Pancreas (tissue), 10 donors: ENCODE results near the gene LCN10. TPM values are rescaled to one million over a fixed set of nuclear protein-coding genes. Genes with fewer than 3 reads are reported as not detected.
A peak's percentile ranks its signal among the peaks of the same experiment; 100 is the strongest.

Experiments used
- ATAC-seq, 4 donors: fragments of 200-7000 bp; cut with Tn5 transposase; one replicate each; pipeline versions ENCODE4 v1.8.0 to v1.9.1; 2020; ENCODE audit warnings: mild to moderate bottlenecking in 4 of 4, moderate library complexity in 4 of 4
- DNase-seq, 6 donors: peaks; one replicate each; pipeline ENCODE4 v3.0.0-alpha.2; 2020
- FAIRE-seq: peaks from 2 replicates; lab custom pipeline; 2012; peaks lifted over from hg19 to GRCh38; lab: Jason Lieb, UNC
- H3K27ac ChIP-seq, 4 donors: fragments of 200-600 bp; sonication (generic); 1 replicate in 3 of 4; 2 replicates in 1 of 4; pipeline versions ENCODE4 v1.5.0 to v1.8.0; 2020
- H3K27me3 ChIP-seq, 4 donors: fragments of 200-600 bp; one replicate each; pipeline ENCODE4 v1.8.0; 2021
- H3K36me3 ChIP-seq, 3 donors: fragments of 200-600 bp; sonication (generic) in 1 of 3; one replicate each; pipeline versions ENCODE4 v1.5.0 to v1.8.0; 2020 to 2021
- H3K4me1 ChIP-seq, 3 donors: fragments of 200-600 bp; one replicate each; pipeline ENCODE4 v1.8.0; 2021
- H3K4me3 ChIP-seq, 4 donors: fragments of 200-600 bp; sonication (generic) in 2 of 4; one replicate each; pipeline versions ENCODE4 v1.5.0 to v1.8.0; 2020 to 2021
- H3K9me3 ChIP-seq, 4 donors: fragments of 200-600 bp; one replicate each; pipeline ENCODE4 v1.8.0; 2021
- CTCF ChIP-seq, 4 donors: fragments of 200-600 bp; sonication (generic) in 3 of 4; IDR thresholded peaks; one replicate each; pipeline versions ENCODE4 v1.5.0 to v1.8.0; 2021; ENCODE audit warnings: antibody characterized with exemption in 4 of 4
- WGBS, 2 donors: extraction: QIAGEN DNeasy Blood & Tissue Kit; methylation state at CpG; one replicate each; pipeline ENCODE4 v1.1.7; 2013; 5-methylcytosine and 5-hydroxymethylcytosine counted together
- intact Hi-C, 3 donors: fragments of 100-400 bp; cut with DNase I; formaldehyde crosslinking; loops; one replicate each; pipeline versions ENCODE4 v1.11.1 to v1.14.2; 2022
- polyA plus RNA-seq, 2 donors: library from polyadenylated mRNA; stranded (reverse); fragments of 200-250 nt; gene quantifications; one replicate each; pipeline ENCODE4 v1.2.3, GENCODE V29; 2013
- total RNA-seq, 6 donors: library from RNA; stranded (reverse); fragmentation: NEBNext Ultra II Directional in 4 of 6; extraction: Animal tissue kit (Norgen Biotek cat#: 25700) in 4 of 6; gene quantifications; one replicate each; pipeline versions ENCODE4 v1.2.1 to v1.2.4, GENCODE V29; 2021 to 2023
- donor health status: healthy with polysubstance abuse.
- donor health status: DM: no; HTN: no; CAD: no; lungs with moderate emphysema.
- donor health status: DM: no; HTN: no; CAD: no.
- donor health status: control.
- donor health status: control.
- donor health status: Bipolar disorder and iron deficiency.
- donor health status: DM: yes; HTN: yes; CAD: no.
- donor health status: DM: no; HTN: no; CAD: no.
- donor health status: DM: no; HTN: no; CAD: no.
- donor health status: DM: yes; HTN: yes; CAD: no.

The LCN10 gene
- total and polyA plus RNA-seq, 8 donors = 0.16 to 54.0 (median 1.6) TPM

GRCh38 chr9:136744773-136745172 lies 2.0 kb upstream of the LCN10 start:
- 92 to 93% methylated on average over 15 to 18 of the region's 18 CpGs for WGBS, 2 donors
- intact Hi-C loops = no loop called here
- H3K4me1 ChIP-seq = peaks cover 12 to 24% (median 17%) of the 10 kb centered on the region in 3 donors
- peak in 1 of 6 donors; percentile 48 for DNase-seq
- H3K27me3 ChIP-seq = no peaks in the 10 kb centered on the region
- H3K9me3 ChIP-seq = no peaks in the 10 kb centered on the region
- no peak for FAIRE-seq
- ATAC-seq = no peak
- no peaks in the 10 kb centered on the region for H3K36me3 ChIP-seq
- no peak overlapping the region for H3K27ac ChIP-seq
- H3K4me3 ChIP-seq = no peak overlapping the region
- no peak for TF ChIP-seq CTCF (IDR thresholded peaks at IDR 0.05)

- Histone ChIP-seq H3K4me3 (no peak overlapping the region), H3K4me1 (peaks cover 12 to 19% (median 17%) of the 10 kb centered on the region in 3 donors), H3K27me3 (no peaks in the 10 kb centered on the region), H3K36me3 (no peaks in the 10 kb centered on the region), H3K27ac (no peak overlapping the region), H3K9me3 (no peaks in the 10 kb centered on the region)
- ATAC-seq (no peak), FAIRE-seq (no peak), DNase-seq (peak in 1 of 6 donors; percentile 70)
- intact Hi-C loops = no loop called here
- no peak for TF ChIP-seq CTCF (IDR thresholded peaks at IDR 0.05)
- 89 to 92% methylated on average over 16 of the region's 16 CpGs for WGBS, 2 donors
These were observed 985 bp upstream of the LCN10 start for GRCh38 chr9:136743639-136744211.

GRCh38 chr9:136741883-136742571 lies 713 bp downstream of the LCN10 start:
- DNase-seq (peak in 2 of 6 donors; percentile 39 to 81), FAIRE-seq (no peak), ATAC-seq (peak; percentile 25 to 42 (median 40))
- intact Hi-C loops = no loop called here
- Histone ChIP-seq H3K4me3 (peak overlapping the region in 1 of 4 donors; percentile 14), H3K36me3 (no peaks in the 10 kb centered on the region), H3K27me3 (no peaks in the 10 kb centered on the region), H3K9me3 (no peaks in the 10 kb centered on the region), H3K4me1 (peaks cover 12 to 17% (median 14%) of the 10 kb centered on the region in 3 donors), H3K27ac (no peak overlapping the region)
- WGBS, 2 donors = 18 to 26% methylated on average over 28 to 32 of the region's 32 CpGs
- no peak for TF ChIP-seq CTCF (IDR thresholded peaks at IDR 0.05)

- FAIRE-seq = no peak
- no peak for TF ChIP-seq CTCF (IDR thresholded peaks at IDR 0.05)
- no peak overlapping the region for H3K4me3 ChIP-seq
- peaks cover 12 to 17% (median 14%) of the 10 kb centered on the region in 3 donors for H3K4me1 ChIP-seq
- ATAC-seq = peak; percentile 47 to 56 (median 50)
- H3K27me3 ChIP-seq = no peaks in the 10 kb centered on the region
- no peaks in the 10 kb centered on the region for H3K36me3 ChIP-seq
- 23 to 31% methylated on average over 34 to 37 of the region's 37 CpGs for WGBS, 2 donors
- peak in 1 of 6 donors; percentile 79 for DNase-seq
- no peaks in the 10 kb centered on the region for H3K9me3 ChIP-seq
- no peak overlapping the region for H3K27ac ChIP-seq
- intact Hi-C loops = no loop called here
These were observed 1.5 kb downstream of the LCN10 start for GRCh38 chr9:136740971-136741882.
